GM18909 (cell line): ENCODE results near the gene LY9.
"Not testable (repeated sequence)": the region's sequence is repeated elsewhere in the genome, so short reads cannot be mapped to it uniquely, and the experiment has no call there.

ENCODE experiments used
- ATAC-seq: cut with Tn5 transposase; IDR thresholded peaks from one replicate; pipeline ENCODE4 v1.9.1; 2021; ENCODE audit warnings: mild to moderate bottlenecking; ENCODE audit not compliant: unreplicated experiment, poor library complexity

Gene LY9

DNA sequence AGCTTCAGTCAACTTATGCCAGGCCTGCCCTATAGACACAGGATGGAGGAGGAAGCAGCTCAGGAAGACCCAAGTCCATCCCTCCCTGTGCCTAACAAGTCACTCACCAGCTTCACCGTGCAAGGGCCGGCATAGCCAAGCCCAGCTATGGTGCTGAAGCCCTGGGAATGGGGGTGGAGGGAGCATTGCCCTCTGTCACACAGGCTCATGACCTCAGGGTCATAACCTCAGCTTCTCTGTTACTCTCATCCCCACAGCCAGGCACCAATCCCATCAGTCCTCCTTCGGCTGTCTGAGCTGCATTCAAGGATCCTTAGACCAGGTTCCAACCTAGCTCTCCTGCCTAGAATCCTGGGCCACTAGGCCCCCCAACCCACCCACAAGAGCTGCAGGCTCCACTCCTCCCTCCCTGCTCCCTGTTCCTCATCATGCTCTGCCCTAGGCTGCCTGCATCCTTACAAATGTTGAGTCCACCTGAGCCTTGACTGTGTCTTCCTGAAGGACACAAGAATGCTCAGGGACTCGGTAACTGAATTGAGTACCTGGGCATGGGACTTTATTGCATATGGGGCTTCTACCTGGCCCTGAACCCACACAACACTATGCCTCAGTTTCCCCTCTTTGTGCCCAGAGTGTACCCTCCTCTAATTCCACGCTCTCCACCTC lies 65.0 kb downstream of the LY9 start:
- ATAC-seq = no peak

DNA sequence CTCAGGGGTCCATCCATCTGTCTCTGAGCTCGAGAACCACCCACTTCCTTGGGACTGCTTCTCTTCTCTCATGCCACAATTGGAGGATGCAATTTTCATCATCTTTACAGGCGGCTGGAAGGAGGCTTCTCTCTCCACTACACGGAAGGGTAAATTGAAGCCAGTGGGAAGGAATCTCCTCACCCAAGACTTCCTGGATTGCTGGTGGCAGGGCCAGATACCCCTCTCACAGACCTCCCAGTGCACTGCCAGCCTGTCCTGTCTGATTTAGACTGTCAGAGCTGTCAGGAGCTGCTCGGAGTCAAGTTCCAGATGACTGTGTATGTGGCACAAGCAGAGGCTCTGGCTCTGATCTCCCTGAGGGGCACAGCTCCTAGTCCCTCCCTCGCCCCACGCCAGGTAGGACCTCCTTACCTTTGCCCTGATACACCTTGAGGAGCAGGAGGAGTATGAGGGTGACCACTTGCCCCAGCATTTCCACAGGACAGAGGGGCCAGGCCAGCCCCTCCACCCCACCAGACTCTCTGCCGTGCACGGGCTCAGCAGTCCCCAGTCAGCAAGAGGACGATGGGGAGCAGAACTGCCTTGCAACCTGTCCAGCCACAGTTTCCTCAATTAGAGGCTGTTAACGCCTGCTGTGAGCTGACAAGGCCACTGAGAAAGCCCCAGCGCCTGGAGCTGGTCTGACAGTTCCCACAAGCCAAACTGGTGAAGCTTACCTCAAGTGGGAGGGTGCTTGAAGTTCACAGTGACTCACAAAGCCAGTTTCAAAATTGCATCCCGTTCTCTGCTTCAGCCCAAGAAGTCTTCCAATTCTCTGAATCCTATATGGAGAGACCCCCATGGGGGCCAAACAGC lies 66.5 kb downstream of the LY9 start, which contains the start of gene CD244:
TSS of gene CD244 (minus strand) at position 685 of the 858 bp plus-strand sequence. CDS start at position 475, 210 bp downstream.
- peak; percentile 81 for ATAC-seq

GRCh38 chr1:160863061-160863773 lies 67.2 kb downstream of the LY9 start:
- ATAC-seq = no peak

DNA sequence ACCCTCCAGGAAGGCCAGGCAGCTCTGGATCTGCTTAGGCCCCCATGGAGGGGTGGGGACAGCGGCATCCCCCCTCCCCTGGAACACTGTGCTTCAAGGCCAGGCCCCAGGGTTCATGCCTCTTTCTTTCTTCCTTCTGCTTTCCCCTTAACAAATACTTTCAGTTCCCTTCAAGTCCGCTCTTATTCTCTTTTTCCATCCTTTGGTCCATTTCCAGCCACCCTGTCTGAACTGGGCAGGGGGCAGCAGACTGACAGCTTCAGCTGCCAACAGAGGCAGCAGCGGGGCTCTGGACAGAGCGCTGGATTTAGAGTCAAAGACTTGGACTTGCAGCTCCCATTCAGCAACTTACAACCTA lies 67.8 kb downstream of the LY9 start:
- no peak for ATAC-seq

DNA sequence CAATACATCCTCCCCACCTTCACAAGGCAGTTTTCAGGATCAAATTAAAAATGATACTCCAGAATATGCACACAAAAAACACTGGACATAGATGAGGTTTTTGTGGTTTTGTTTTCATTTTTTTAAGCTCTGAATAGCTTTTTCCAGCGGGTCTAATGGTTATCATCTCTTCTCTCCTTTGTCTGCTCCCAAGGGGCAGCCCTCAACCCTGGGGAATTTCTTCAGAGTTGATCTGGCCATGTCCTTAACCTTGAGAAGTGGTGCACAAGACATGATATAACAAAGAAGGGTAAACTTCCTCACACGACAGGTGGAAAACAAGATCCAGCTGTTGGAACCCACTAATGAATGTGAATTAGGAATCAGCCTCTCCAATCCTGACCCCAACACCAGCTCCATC lies 68.2 kb downstream of the LY9 start:
- no peak for ATAC-seq

GRCh38 chr1:160865337-160865736 lies 69.4 kb downstream of the LY9 start:
- ATAC-seq = no peak

DNA sequence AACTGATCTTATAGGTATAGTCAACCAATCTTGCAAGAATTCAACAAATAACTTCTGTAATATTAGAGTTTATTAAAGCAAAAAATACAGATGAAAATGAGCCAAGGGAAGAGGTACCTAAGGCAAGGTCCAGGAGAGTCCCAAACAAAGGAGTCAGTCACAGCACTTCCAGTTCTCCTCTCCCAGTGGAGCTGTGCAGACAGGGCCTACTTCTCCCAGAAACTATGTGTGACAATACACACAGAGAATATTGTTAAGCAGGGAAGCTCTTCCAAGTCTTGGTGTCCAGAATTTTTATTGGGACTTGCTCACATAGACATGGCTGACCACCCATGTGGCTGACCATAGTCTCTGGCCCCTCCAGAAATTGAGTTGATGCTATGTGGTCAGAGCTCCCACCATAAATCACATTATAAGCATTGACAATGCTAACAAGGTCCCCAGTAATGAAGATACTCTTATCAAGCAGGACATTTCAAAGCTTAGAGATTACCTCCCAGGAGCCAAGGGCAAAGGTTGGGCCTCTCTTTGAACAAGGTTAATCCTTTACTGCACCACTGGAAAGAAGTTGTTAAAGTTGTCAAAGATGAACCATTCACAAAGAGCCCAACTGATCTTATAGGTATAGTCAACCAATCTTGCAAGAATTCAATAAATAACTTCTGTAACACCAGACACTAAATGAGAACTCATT lies 70.2 kb downstream of the LY9 start:
- ATAC-seq = no peak

DNA sequence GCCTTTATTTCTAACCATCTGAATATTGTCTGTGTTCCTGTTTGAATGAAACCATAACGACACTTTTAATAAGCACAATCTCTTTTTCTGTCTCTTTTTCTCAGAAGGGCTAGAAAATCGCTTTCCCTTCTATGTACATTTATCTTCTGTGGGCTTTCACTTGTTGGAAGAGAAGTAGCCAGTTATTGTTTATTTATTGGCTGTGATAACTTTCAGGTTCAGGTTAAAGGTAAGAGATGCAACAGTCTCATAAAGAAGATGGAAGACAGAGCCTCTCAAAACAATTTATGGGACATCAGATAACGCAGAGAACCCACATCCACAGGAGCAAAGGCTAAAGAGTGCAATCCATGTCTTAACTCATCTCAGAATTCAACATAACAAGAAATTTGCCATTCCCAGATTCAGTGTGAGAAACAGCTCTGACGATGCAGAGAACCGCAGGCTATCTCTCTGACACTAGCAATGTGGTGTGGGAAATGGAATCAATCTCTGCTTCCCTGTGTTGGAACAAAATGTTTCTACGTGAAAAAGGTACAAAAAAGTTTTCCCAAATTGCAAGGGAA lies 70.8 kb downstream of the LY9 start:
- ATAC-seq = no peak

- not testable (repeated sequence) for ATAC-seq
Observed at GRCh38 chr1:160867651-160868050, 71.7 kb downstream of the LY9 start.

DNA sequence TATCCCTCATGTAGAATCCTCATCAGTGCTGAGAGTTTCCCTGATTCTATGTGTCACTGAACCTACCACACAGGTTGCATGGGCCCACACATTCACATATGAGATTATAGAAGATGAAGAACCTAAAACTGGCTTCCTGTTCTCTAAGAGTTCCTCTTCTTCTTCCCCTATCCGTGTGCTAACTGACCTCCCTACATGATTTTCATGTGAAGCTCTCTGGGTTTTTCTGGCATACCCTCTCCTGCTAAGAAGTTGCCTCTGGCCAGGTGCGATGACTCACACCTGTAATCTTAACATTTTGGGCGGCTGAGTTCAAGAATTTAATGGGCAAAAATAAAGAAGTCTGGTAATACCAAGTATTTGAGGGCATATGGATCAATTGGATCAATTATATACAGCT lies 72.2 kb downstream of the LY9 start:
- ATAC-seq = no peak

- no peak for ATAC-seq
Observed at GRCh38 chr1:160874935-160875334, 79.0 kb downstream of the LY9 start.

- not testable (repeated sequence) for ATAC-seq
Observed at GRCh38 chr1:160875591-160875990, 79.6 kb downstream of the LY9 start.

DNA sequence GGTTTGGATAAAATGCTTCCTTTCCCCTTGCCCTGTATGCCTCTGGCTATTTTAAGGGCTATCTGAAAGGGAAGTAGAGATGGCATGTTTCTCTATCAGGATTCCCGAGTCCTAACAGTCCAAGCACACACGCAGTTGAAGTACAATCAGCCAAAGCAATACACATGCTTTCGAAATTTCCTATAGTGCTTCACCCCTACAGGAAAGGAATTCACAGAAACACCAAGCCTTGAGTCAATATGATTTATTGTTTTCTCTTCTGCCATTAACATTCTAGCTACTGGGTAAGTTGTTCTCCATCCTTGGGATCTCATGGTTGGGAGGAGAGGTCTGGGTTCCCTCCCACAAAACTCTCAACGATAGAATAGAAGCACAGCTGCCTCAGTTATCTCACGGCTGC lies 80.3 kb downstream of the LY9 start:
- ATAC-seq = no peak

DNA sequence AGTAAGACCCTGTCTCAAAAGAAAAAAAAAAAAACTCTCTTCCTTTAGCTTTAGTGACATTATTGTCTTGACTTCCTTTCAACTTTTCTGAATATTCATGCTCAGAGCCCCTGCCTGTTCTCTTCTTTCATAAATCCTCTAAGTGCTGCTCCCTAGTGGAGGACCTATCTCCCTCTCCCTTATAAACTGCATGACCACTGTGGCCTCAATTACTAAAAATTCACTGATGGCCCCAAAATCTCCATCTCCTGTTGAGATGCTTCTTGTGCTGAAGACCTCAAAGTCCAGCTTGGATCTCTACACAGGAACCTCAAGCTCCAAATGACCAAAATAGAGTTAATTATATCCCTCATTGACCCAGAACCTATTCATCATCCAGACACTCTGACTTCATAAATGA lies 81.2 kb downstream of the LY9 start:
- ATAC-seq = no peak
